Hindlimb muscle (tissue), 1 donor: Measurements from ENCODE around the gene ATP2C2. TPM values are rescaled to one million over a fixed set of nuclear protein-coding genes. Genes with fewer than 3 reads are reported as not detected.

Experiments used
- DNase-seq: peaks from one replicate; pipeline ENCODE4 v3.0.0-alpha.2; 2013
- polyA plus RNA-seq: library from polyadenylated mRNA; unstranded; fragments of 120-200 nt; gene quantifications from one replicate; pipeline ENCODE4 v1.2.1, GENCODE V29; 2013; ENCODE audit not compliant: insufficient read length

The ATP2C2 gene
- polyA plus RNA-seq, 1 donor: 1.4 TPM

GRCh38 chr16:84499638-84500037, 131.3 kb downstream of the ATP2C2 start:
- no peak for DNase-seq

- no peak for DNase-seq
Measured at GRCh38 chr16:84500531-84500930, 132.2 kb downstream of the ATP2C2 start.

- no peak for DNase-seq
Measured at GRCh38 chr16:84501077-84501735, 132.9 kb downstream of the ATP2C2 start.

- no peak for DNase-seq
Measured at GRCh38 chr16:84502075-84502474, 133.7 kb downstream of the ATP2C2 start.

- no peak for DNase-seq
Measured at GRCh38 chr16:84502581-84502980, 134.2 kb downstream of the ATP2C2 start.

- peak; percentile 24 for DNase-seq
Measured at GRCh38 chr16:84503751-84504395, 135.5 kb downstream of the ATP2C2 start.

GRCh38 chr16:84504420-84505248, 136.3 kb downstream of the ATP2C2 start, which contains the start of gene MEAK7:
Gene MEAK7 (minus strand): TSS chr16:84504659. CDS start chr16:84498086, 6,573 bp downstream.
- DNase-seq: peak; percentile 97

- DNase-seq: no peak
Measured at GRCh38 chr16:84505249-84506187, 137.2 kb downstream of the ATP2C2 start.

- DNase-seq: no peak
Measured at GRCh38 chr16:84507011-84507982, 139.0 kb downstream of the ATP2C2 start.

- DNase-seq: no peak
Measured at GRCh38 chr16:84508502-84508901, 140.2 kb downstream of the ATP2C2 start.

- no peak for DNase-seq
Measured at GRCh38 chr16:84509032-84509950, 141.0 kb downstream of the ATP2C2 start.

GRCh38 chr16:84511180-84511800, 143.0 kb downstream of the ATP2C2 start:
- peak; percentile 91 for DNase-seq

- DNase-seq: no peak
Measured at GRCh38 chr16:84511831-84512230, 143.5 kb downstream of the ATP2C2 start.

- no peak for DNase-seq
Measured at GRCh38 chr16:84513123-84513522, 144.8 kb downstream of the ATP2C2 start.

- DNase-seq: no peak
Measured at GRCh38 chr16:84513666-84514065, 145.3 kb downstream of the ATP2C2 start.
